GM18858 (cell line): Measurements from ENCODE around the gene AS3MT.
"Not testable (repeated sequence)": the region's sequence is repeated elsewhere in the genome, so short reads cannot be mapped to it uniquely, and the experiment has no call there.

ENCODE experiments used
- ATAC-seq: cut with Tn5 transposase; IDR thresholded peaks from one replicate; pipeline ENCODE4 v1.9.1; 2021; ENCODE audit not compliant: unreplicated experiment

AS3MT gene

GRCh38 chr10:102919246-102919959 is 50.1 kb downstream of the AS3MT start:
- no peak for ATAC-seq

DNA sequence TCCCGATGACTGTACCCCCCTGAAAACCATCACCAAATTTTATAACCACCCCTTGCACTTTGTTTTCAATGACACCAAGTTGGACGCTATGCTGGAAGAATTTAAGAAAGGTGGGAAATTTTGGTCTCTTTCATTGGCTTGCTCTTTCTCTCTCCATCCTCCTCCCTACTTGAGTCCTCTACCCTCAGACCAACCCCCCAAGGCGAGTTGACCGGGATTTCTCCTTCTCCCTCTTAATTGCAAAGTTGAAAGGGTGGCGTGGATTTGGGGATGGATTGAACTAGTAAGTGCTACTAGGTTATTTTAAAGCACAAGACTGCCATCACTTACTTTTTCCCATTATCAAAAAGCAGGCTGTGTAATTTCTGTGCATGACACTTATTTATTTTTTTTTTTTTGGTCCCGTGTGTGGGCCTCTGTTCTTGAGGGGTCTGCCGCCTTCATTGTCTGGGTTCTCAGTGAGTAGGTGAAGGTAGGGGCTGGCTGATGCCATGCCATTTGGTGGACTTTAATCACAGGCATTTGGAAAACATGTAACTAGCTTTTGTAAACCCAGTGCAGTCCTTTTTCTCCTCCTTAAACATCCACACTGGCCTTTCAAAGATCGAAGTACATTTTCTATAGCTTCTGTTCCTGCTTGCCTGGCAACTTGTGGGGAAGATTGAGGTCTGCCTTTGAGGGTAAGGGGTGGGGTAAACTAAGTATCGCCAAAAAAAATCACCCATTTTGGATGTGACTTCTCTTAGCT is 50.9 kb downstream of the AS3MT start:
- ATAC-seq, result no peak

DNA sequence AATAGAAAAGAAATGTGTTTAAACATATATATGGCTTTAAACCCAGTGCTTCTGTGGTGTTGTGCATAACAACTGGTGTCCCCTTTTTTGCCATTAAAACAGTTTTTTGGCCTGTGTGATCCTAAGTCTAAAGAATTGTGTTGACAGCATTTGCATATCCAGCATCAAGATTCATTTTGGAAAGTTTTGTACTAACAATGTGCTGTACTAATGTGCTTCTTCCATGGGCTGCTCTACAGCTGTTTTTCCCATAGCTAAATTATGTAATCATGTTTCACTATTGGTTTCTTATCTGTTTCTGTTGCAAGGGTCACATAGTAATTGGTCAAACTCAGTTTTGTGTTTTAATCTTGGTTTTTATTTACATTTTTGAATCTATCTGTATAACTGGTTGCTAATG is 54.3 kb downstream of the AS3MT start:
- ATAC-seq, result no peak

DNA sequence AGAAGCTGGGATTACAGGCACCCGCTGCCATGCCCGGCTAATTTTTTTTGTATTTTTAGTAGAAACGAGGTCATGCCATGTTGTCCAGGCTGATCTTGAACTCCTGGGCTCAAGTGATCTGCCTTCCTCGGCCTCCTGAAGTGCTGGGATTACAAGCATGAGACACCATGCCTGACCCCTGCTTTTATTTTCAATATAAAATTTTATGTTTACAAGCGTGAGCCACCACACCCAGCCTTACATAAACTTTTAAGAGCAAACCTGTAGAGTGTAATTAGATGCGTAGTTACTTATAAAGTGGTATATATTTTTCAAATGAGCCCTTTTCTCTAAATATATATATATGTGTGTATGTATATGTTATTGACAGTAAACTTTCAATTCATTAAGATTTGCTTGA is 57.6 kb downstream of the AS3MT start:
- no peak for ATAC-seq

GRCh38 chr10:102927311-102928010 is 58.2 kb downstream of the AS3MT start:
- ATAC-seq, result no peak

DNA sequence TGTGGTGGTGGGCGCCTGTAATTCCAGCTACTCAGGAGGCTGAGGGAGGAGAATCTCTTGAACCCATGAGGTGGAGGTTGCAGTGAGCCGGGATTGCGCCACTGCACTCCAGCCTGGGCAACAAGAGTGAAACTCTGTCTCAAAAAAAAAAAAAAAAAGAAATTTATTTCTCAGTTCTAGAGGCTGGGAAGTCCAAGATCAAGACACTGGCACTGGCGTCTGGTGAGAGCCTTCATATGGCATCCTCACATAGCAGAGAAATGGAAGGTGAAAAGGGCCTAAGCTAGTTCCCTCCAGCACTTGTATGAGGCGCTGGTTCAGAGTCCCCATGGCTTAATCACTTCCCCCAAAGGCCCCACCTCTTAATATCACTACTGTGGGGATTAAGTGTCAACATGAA is 59.2 kb downstream of the AS3MT start:
- not testable (repeated sequence) for ATAC-seq

DNA sequence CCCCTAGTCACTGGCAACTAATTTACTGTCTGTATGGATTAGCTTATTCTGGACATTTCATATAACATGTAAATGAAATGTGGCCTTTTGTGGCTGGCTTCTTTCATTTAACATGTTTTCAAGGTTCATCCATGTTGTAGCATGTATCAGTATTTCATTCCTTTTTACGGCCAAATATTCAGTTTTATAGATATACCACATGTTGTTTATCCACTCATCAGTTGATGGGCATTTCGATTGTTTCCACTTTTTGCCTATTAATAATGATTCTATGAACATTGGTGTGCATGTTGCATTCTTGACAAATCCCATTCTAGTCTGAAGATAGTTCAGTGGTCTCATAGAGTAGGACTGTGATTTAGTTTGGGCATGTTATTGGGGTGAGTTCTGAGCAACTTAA is 61.5 kb downstream of the AS3MT start:
- no peak for ATAC-seq

DNA sequence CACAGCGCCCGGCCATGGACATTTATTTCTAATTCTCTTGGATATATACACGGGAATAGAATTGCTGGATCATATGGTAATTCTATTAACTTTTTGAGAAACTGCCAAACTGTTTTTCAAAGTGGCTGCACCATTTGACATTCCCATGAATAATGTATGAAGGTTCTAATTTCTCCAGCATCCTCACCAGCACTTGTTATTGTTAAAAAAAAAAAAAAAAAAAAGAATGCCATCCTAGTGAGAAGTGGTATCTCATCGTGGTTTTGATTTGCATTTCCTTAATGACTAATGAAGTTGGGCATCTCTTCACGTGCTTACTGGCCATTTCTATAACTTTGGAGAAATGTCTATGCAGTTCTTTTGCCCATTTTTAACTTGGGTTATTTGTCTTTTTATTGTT is 62.4 kb downstream of the AS3MT start:
- no peak for ATAC-seq

DNA sequence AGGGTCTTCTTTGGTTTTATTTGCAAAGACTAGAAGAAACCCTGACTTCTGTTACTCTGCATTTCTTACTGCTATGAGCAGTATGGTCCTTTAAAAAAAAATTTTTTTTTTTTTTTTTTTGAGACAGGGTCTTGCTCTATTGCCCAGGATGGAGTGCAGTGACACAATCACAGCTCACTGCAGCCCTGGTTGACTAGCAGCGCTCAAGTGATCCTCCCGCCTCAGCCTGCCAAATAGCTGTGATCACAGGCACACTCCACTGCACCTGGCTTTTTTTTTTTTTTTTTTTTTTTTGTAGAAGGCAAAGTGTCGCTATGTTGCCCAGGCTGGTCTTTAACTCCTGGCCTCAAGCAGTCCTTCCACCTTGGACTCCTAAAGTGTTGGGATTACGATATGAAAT is 66.2 kb downstream of the AS3MT start:
- ATAC-seq, result no peak

GRCh38 chr10:102935939-102936605 is 66.8 kb downstream of the AS3MT start:
- no peak for ATAC-seq

DNA sequence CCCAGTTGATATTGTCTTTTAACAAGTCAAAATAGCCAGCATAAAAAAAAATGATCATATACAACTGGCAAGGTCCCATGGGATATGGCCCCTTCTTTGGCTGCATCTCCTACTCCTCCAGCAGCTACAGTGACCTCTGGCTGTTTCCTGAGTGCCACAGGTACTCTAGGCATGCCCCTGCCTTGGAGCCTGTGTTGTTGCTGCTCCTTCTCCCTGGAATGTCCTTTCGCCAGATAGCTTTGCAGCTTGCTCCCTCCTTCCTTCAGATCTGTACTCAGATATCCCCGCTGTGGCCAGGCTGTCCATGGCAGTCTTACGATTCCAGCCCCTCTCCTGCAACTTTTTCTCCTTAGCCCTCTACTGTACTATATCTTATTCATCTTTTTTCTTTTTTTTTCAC is 72.1 kb downstream of the AS3MT start:
- ATAC-seq, result no peak

DNA sequence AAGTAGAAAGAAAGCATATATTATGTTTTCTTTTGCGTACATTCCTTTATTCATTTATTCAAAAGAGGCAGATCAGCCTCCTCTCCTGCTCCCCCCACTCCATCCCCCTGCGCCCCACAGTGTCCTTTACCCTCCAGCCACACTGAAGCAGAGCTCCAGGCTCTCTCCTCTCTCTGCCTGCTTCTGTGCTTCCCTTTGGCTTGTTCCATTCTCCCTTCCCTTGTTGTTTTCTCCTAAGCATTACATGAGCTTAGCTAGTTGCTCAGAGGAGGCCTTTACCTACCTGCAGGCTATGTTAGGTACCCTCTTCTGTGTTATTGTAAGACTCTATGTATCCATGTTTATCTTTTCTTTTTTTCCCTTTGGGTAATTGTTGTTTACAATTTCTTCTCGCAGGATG is 76.2 kb downstream of the AS3MT start:
- ATAC-seq, result no peak

DNA sequence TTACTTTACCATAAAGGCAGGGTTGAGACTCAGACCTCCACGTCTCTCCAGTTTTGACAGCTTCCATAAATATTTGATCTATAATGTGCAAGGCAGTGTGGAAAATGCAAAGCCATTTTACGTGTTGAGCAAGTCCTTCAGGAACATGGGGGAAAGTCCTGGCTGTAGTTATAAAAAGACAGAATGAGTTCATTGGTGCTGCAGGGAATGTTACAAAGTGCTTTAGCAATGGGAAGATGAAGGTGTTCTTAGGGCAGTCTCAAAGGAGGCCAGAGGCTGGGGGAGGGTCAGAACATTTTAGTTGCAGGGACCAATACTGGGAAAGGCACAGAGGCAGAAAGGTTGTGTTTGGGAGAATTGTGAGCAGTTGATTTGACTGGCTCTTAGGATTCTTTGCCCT is 76.7 kb downstream of the AS3MT start:
- no peak for ATAC-seq

GRCh38 chr10:102946992-102947391 is 77.7 kb downstream of the AS3MT start:
- no peak for ATAC-seq

GRCh38 chr10:102948176-102948575 is 78.9 kb downstream of the AS3MT start:
- ATAC-seq, result no peak

DNA sequence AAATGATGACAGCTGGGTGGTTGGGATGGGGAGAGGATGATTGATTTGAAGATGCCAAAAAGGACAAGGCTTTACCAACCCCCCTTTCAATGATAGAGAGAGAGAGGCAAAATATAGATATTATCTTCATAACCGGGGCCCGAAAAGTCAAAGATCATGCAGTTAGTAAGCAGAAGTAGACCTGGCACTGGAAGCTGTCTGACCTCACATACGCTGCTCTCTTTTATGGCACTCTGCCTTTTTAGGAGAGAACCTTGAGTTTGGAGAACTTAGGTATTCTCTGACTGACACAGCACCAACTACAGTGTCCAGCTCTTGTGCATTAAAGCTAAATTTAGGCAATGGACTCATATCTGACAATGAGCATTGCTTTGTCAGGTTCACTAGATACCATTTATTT is 79.5 kb downstream of the AS3MT start:
- no peak for ATAC-seq

- ATAC-seq, result no peak
Observed at GRCh38 chr10:102949916-102950315, 80.6 kb downstream of the AS3MT start.

- no peak for ATAC-seq
Observed at GRCh38 chr10:102951316-102951715, 82.0 kb downstream of the AS3MT start.
